Parathyroid adenoma (tissue), 2 donors: ENCODE results near the gene AMDHD1.

ENCODE experiments used
- H2AFZ ChIP-seq: fragments of 300-600 bp; sonication (generic); one replicate; pipeline ENCODE4 v1.7.0; 2017; ENCODE audit warnings: antibody characterized with exemption, mild to moderate bottlenecking
- H3K27ac ChIP-seq: fragments of 300-600 bp; sonication (generic); one replicate; pipeline ENCODE4 v1.7.0; 2017
- H3K27me3 ChIP-seq: fragments of 300-600 bp; sonication (generic); one replicate; pipeline ENCODE4 v1.7.0; 2017; ENCODE audit warnings: low read length; ENCODE audit not compliant: control insufficient read depth, insufficient read depth
- H3K36me3 ChIP-seq: fragments of 300-600 bp; sonication (generic); one replicate; pipeline ENCODE4 v1.7.0; 2017; ENCODE audit warnings: low read length; ENCODE audit not compliant: control insufficient read depth, insufficient read depth
- H3K4me1 ChIP-seq: fragments of 300-600 bp; sonication (generic); one replicate; pipeline ENCODE4 v1.7.0; 2017; ENCODE audit warnings: control low read depth
- H3K4me2 ChIP-seq: fragments of 300-600 bp; sonication (generic); one replicate; pipeline ENCODE4 v1.7.0; 2017; ENCODE audit warnings: low read length
- H3K4me3 ChIP-seq: fragments of 300-600 bp; sonication (generic); one replicate; pipeline ENCODE4 v1.7.0; 2017; ENCODE audit warnings: low read depth, low read length
- H3K79me2 ChIP-seq: fragments of 300-600 bp; sonication (generic); one replicate; pipeline ENCODE4 v1.7.0; 2017; ENCODE audit warnings: control low read depth
- H3K9ac ChIP-seq: fragments of 300-600 bp; sonication (generic); one replicate; pipeline ENCODE4 v1.7.0; 2017; ENCODE audit warnings: mild to moderate bottlenecking
- H3K9me3 ChIP-seq: fragments of 300-600 bp; sonication (generic); one replicate; pipeline ENCODE4 v1.7.0; 2017; ENCODE audit warnings: low read length; ENCODE audit not compliant: control insufficient read depth
- CTCF ChIP-seq: fragments of 300-600 bp; sonication (generic); IDR thresholded peaks from one replicate; pipeline ENCODE4 v1.7.0; 2017; ENCODE audit warnings: antibody characterized with exemption, mild to moderate bottlenecking
- donor health status: primary hyperparathyroidism.

AMDHD1 gene

GRCh38 chr12:95953000-95953399 is 9.9 kb downstream of the AMDHD1 start:
- no peak overlapping the region for H2AFZ ChIP-seq
- H3K36me3 ChIP-seq: no peaks in the 10 kb centered on the region
- H3K27me3 ChIP-seq: no peaks in the 10 kb centered on the region
- H3K9me3 ChIP-seq: peaks cover 3% of the 10 kb centered on the region
- no peak overlapping the region for H3K4me2 ChIP-seq
- H3K4me1 ChIP-seq: no peaks in the 10 kb centered on the region
- no peak overlapping the region for H3K27ac ChIP-seq
- no peaks in the 10 kb centered on the region for H3K79me2 ChIP-seq
- no peak for TF ChIP-seq CTCF
- H3K4me3 ChIP-seq: no peak overlapping the region
- no peak overlapping the region for H3K9ac ChIP-seq

GRCh38 chr12:95955549-95956159 is 12.5 kb downstream of the AMDHD1 start:
- Histone ChIP-seq H3K9ac (no peak overlapping the region), H3K27me3 (no peaks in the 10 kb centered on the region), H3K27ac (no peak overlapping the region), H3K79me2 (no peaks in the 10 kb centered on the region), H2AFZ (no peak overlapping the region), H3K36me3 (no peaks in the 10 kb centered on the region), H3K4me1 (no peaks in the 10 kb centered on the region), H3K4me2 (no peak overlapping the region), H3K9me3 (peaks cover 3% of the 10 kb centered on the region), H3K4me3 (no peak overlapping the region)
- TF ChIP-seq CTCF: no peak

GRCh38 chr12:95956557-95957145 is 13.5 kb downstream of the AMDHD1 start:
- H3K9ac ChIP-seq: no peak overlapping the region

GRCh38 chr12:95959107-95959506 is 16.0 kb downstream of the AMDHD1 start:
- Histone ChIP-seq H3K27me3 (no peaks in the 10 kb centered on the region), H3K79me2 (no peaks in the 10 kb centered on the region), H3K9me3 (no peaks in the 10 kb centered on the region), H3K27ac (no peak overlapping the region), H3K4me1 (no peaks in the 10 kb centered on the region), H3K4me3 (no peak overlapping the region), H3K36me3 (no peaks in the 10 kb centered on the region), H3K4me2 (no peak overlapping the region), H2AFZ (no peak overlapping the region), H3K9ac (no peak overlapping the region)
- no peak for TF ChIP-seq CTCF

More at GRCh38 chr12:95956557-95957145, 13.5 kb downstream of the AMDHD1 start:
- Histone ChIP-seq H3K4me2 (no peak overlapping the region), H3K27me3 (no peaks in the 10 kb centered on the region), H3K4me3 (no peak overlapping the region), H3K36me3 (no peaks in the 10 kb centered on the region), H3K9me3 (no peaks in the 10 kb centered on the region), H2AFZ (no peak overlapping the region), H3K4me1 (no peaks in the 10 kb centered on the region), H3K27ac (no peak overlapping the region), H3K79me2 (no peaks in the 10 kb centered on the region)
- TF ChIP-seq CTCF: no peak

GRCh38 chr12:95960241-95960640 is 17.1 kb downstream of the AMDHD1 start:
- no peaks in the 10 kb centered on the region for H3K4me1 ChIP-seq
- no peaks in the 10 kb centered on the region for H3K79me2 ChIP-seq
- no peaks in the 10 kb centered on the region for H3K36me3 ChIP-seq
- no peak overlapping the region for H3K9ac ChIP-seq
- H2AFZ ChIP-seq: no peak overlapping the region
- no peak for TF ChIP-seq CTCF
- H3K4me2 ChIP-seq: no peak overlapping the region
- no peak overlapping the region for H3K27ac ChIP-seq
- H3K27me3 ChIP-seq: no peaks in the 10 kb centered on the region
- no peak overlapping the region for H3K4me3 ChIP-seq
- no peaks in the 10 kb centered on the region for H3K9me3 ChIP-seq
